Measurements from ENCODE around the gene TBC1D7.
"Not testable (repeated sequence)": the region's sequence is repeated elsewhere in the genome, so short reads cannot be mapped to it uniquely, and the experiment has no call there.

The TBC1D7 gene

GRCh38 chr6:13355999-13356785 is 27.9 kb upstream of the TBC1D7 start:
- DNase-seq: peak; percentile 17

- DNase-seq: peak; percentile 16
Observed at GRCh38 chr6:13355043-13355945, 27.0 kb upstream of the TBC1D7 start.

GRCh38 chr6:13354331-13355042 is 26.1 kb upstream of the TBC1D7 start:
- no peak for DNase-seq

DNA sequence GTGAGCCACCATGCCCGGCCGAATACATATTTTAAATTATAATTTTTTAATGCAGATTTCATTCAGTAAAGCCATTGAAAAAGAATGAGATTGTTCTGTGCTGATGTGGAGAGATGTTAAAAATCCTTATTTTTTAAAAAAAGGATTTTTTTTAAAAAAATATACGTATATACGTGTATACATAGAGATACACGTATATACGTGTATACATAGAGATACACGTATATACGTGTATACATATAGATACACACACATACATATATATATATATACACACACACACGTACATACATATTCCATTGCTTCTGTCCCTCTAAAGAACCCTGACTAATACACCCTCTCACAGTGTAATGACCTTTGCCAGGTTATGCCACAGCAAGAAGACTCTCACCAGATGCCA is 23.8 kb upstream of the TBC1D7 start:
- DNase-seq: no peak

DNA sequence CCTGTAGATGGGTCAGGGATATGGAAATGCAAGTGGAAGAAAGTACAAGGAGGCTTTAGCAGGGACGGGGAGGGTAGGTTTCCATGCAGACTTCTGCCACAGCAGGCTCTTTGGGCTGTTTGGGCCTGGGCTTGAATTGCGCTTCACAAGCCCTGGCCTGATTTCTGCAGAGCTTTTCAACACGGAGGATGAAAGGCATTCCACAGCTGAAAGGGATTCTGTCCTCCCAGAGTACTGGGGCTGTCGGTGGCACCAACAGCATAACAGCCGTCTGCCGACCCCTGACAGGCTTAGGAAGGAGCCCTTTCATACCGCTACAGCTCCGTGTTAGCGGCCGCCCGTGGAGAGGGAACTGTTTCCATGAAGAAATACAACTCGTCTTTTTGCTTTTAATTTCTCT is 22.9 kb upstream of the TBC1D7 start:
- no peak for DNase-seq

DNA sequence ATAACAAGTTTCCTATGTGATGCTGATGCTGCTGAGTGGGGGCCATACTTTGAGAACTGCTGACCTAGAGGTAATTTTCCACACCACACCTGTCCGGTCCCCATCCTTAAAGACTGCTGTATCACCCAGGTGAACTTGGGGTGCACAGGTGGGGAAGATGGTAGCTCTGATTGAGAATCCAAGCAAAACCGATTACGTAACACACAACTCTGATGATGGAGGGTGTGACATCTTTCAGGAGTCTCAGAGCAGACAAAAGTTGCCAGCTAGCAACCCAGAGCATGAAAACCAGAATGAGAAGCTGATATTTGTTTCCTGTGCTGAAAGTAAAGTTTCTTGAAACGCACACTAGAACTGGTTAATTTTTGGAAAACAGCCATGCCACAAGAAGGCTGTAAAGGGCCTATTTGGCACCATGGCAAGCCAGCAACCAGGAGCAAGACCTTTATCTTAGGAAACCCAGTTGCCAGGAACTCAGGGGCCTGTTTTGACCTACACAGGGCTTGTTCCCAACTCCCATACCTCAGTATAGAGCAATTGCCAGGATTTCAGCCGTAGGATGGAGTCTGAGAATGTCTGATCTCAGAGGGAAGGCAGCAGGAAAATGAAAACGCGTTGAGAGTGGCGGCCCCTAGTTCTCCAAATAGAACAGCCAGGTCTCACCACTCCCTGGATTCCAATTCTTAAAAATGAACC is 21.6 kb upstream of the TBC1D7 start:
- no peak for DNase-seq

- no peak for DNase-seq
Observed at GRCh38 chr6:13348334-13349113, 20.2 kb upstream of the TBC1D7 start.

GRCh38 chr6:13346245-13346644 is 17.9 kb upstream of the TBC1D7 start:
- DNase-seq: no peak

DNA sequence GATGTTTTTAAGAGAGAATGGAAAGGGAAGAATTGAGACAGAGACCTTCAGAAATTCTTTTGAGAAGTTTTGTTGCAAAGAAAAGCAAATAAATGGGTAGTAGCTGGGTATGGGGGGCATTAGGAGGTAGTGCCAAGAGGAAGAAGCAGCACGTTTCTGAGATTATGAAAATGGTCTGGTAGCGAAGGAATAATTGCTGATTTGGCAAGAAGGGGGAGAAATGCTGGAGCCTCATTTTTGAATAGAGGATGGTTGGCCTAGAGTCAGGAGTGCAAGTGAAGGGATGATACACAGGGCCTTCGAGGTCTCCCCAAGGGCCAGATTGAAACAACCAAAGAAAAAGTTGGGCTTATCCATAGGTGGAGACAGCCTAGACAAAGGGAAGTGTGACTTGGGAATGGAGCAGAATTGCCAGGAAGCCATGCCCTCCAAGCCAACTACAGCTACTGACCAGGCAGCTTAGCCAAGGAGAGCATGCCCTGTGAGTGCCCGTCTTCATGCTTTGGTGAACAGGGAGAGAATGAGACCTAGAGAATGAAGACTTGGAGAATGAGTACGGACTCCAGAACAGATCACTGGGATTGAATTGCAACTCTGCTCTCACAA is 14.2 kb upstream of the TBC1D7 start:
- no peak for DNase-seq

- DNase-seq: no peak
Observed at GRCh38 chr6:13339863-13340630, 11.7 kb upstream of the TBC1D7 start.

DNA sequence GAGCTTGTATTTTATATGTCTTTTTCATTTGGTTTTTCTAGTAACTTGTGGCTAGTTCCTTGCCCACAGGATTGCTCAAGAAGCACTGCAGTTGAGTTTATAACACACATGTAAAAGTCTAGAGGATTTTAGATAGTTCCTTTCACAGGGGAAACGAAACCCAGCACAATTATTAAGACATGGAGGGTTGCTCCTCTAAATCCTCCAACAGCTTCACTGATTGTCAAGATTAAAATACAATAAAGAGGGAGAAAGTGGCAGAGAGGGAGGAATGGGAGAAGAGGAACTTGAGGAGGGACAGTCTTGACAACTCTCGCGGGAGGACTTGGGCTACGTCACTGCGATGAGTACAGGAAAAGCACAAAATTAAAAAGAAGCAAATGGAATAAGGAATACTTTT is 9.7 kb upstream of the TBC1D7 start:
- no peak for DNase-seq

- peak; percentile 82 for DNase-seq
Observed at GRCh38 chr6:13336553-13336952, 8.2 kb upstream of the TBC1D7 start.

GRCh38 chr6:13334953-13335352 is 6.6 kb upstream of the TBC1D7 start:
- DNase-seq: no peak

- DNase-seq: no peak
Observed at GRCh38 chr6:13332349-13332706, 4.0 kb upstream of the TBC1D7 start.

DNA sequence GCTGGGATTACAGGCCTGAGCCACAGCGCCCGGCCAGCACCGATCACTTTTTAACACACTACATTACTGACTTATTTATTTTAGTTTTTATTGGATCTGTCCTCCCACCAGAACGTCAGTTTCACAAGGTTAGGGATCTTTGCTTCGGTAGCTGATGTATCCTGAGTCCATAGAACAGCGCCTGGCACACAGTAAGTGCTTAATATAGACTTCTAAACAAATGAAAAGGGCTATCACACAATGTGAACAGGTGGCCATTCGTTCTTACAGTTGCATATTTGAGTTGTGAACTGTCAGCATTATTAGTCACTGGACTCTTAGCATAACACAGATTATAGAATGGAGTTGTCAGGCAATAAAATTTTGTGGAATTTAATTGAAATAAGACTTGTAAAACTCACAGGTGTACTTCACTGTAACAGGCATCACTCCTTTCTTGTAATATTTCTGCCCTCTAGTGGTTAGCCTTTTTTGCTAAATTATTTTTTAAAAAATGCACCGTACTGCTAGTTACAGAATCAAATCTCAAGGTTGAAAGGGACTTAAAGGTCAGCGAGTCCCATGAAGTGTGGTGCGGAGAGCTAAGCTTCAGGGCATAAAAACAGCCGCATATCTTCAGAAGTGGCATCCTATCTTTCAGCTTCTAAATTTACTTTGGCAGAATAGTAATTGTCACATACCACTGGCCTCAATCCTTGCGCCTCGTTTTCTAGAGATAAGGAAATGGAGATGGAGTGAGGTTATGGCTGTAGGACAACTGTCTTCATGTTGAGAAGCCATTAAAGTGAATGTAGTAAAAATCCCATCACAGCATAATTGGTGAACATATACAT is 3.4 kb upstream of the TBC1D7 start:
- no peak for DNase-seq

DNA sequence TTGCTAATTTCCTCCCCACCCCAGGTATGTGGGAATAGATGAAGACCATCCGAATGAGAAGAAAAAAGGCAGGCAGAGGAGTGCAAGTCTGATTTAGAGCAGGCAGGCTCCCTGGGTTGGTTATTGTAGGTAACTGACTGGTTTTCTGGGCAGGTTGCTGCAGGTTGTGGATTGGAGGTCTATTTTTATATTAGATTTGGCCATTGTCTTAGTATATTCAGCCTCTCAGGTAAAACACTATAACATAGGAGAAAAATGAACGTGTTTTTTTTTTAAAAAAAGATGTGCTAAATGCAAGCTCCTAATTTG is 492 bp upstream of the TBC1D7 start:
- DNase-seq: no peak

DNA sequence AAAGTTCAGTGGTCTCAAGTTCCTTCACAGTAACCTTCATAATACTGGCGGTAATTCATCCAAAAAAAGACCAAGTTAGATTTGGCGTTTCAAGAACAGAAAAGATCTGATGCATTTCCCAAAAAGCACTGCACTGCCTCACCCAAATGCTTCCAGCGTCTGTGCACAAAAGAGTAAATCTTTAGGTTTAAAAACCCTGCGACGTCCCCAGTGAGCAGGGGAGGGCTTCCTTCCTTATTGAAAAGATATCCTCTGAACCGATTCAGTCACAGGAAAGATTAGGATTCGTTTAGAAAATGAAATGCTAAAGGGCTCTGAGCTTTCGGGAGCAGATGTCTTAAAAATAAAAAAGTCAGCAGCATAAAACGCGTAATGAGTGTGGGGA is 654 bp downstream of the TBC1D7 start:
- no peak for DNase-seq

GRCh38 chr6:13326031-13326586 is 2.2 kb downstream of the TBC1D7 start:
- DNase-seq: not testable (repeated sequence)

- no peak for DNase-seq
Observed at GRCh38 chr6:13319891-13320564, 8.3 kb downstream of the TBC1D7 start.
